Heart right ventricle (tissue), 16 donors: ENCODE results near the gene FOXD3. TPM values are rescaled to one million over a fixed set of nuclear protein-coding genes. Genes with fewer than 3 reads are reported as not detected.

Source experiments
- ATAC-seq, 8 donors: fragments of 200-7000 bp; cut with Tn5 transposase; one replicate each; pipeline ENCODE4 v1.9.1; 2020; ENCODE audit warnings: mild to moderate bottlenecking in 8 of 8, moderate library complexity in 8 of 8, moderate number of reproducible peaks in 1 of 8
- DNase-seq, 2 donors: peaks; one replicate each; pipeline ENCODE4 v3.0.0-alpha.2; 2020
- H3K27ac ChIP-seq, 10 donors: fragments of 200-600 bp; sonication (generic) in 2 of 10; one replicate each; pipeline versions ENCODE4 v1.5.0 to v1.8.0; 2020 to 2022; ENCODE audit warnings: mild to moderate bottlenecking in 3 of 10
- H3K27me3 ChIP-seq, 7 donors: fragments of 200-600 bp; one replicate each; pipeline ENCODE4 v1.8.0; 2021 to 2022; ENCODE audit warnings: mild to moderate bottlenecking in 2 of 7
- H3K36me3 ChIP-seq, 9 donors: fragments of 200-600 bp; sonication (generic) in 1 of 9; one replicate each; pipeline versions ENCODE4 v1.5.0 to v1.8.0; 2020 to 2022; ENCODE audit warnings: mild to moderate bottlenecking in 2 of 9
- H3K4me1 ChIP-seq, 9 donors: fragments of 200-600 bp; sonication (generic) in 1 of 9; one replicate each; pipeline versions ENCODE4 v1.5.0 to v1.8.0; 2020 to 2022; ENCODE audit warnings: mild to moderate bottlenecking in 4 of 9
- H3K4me3 ChIP-seq, 10 donors: fragments of 200-600 bp; sonication (generic) in 2 of 10; one replicate each; pipeline versions ENCODE4 v1.5.0 to v1.8.0; 2020 to 2022; ENCODE audit warnings: mild to moderate bottlenecking in 7 of 10, moderate library complexity in 2 of 10
- H3K9me3 ChIP-seq, 11 donors: fragments of 200-600 bp in 10 of 11; sonication (generic) in 2 of 11; one replicate each; pipeline versions ENCODE4 v1.5.0 to v1.8.0; 2013 to 2022; ENCODE audit warnings: mild to moderate bottlenecking in 2 of 11, control low read depth in 1 of 11, moderate library complexity in 1 of 11
- WGBS, 2 donors: extraction: QIAGEN DNeasy Blood & Tissue Kit; methylation state at CpG; one replicate each; pipeline ENCODE4 v1.1.7; 2013; ENCODE audit warnings: inconsistent platforms in 1 of 2; 5-methylcytosine and 5-hydroxymethylcytosine counted together
- intact Hi-C, 10 donors: fragments of 100-400 bp; cut with DNase I; formaldehyde crosslinking; loops; one replicate each; pipeline versions ENCODE4 v1.11.1 to v1.14.2; 2022
- polyA plus RNA-seq, 2 donors: library from polyadenylated mRNA; stranded (reverse); fragments of 200-250 nt; gene quantifications; one replicate each; pipeline ENCODE4 v1.2.3, GENCODE V29; 2013
- total RNA-seq, 10 donors: library from RNA; stranded (reverse); fragmentation: NEBNext Ultra II Directional in 3 of 10; extraction: Animal tissue kit (Norgen Biotek cat#: 25700) in 3 of 10; gene quantifications; one replicate each; pipeline versions ENCODE4 v1.2.1 to v1.2.4, GENCODE V29; 2021 to 2023
- TF ChIP-seq, protein P1 (sequence below), 9 donors: fragments of 200-600 bp; sonication (generic) in 2 of 9; IDR thresholded peaks; one replicate each; pipeline versions ENCODE4 v1.5.0 to v1.8.0; 2021 to 2022; ENCODE audit warnings: antibody characterized with exemption in 9 of 9, mild to moderate bottlenecking in 5 of 9, moderate library complexity in 1 of 9
- donor health status: Arrhythmogenic right ventricular cardiomyopathy.
- donor health status: ischemic (EF 13 %, LVEDD 7.1; RV severe dilation, severe dysfunction).
- donor health status: healthy with polysubstance abuse.
- donor health status: DM: no; HTN: yes; CAD: no.
- donor health status: DM: no; HTN: no; CAD: no.
- donor health status: ischemic (EF 25% LVEDD 6.9; RV normal size, moderate dysfunction).
- donor health status: ischemic (EF 25% LVEDD 5.7; RV mildly dilated, moderate dysfunction).
- donor health status: healthy.
- donor health status: DM: yes; HTN: yes; CAD: no.
- donor health status: Ischemic cardiomyopathy.
- donor health status: ischemic (EF 35%, LVEDD 5.7; RV mildly dilated, moderate dysfunction).
- donor health status: nonischemic (EF 11% LVEDD 7.7; RV severe dilation, severe dysfunction).
- donor health status: DM: yes; HTN: yes; CAD: no.
- donor health status: PGD.
- donor health status: ischemic (EF 29% LVEDD 5.4; RV normal size, mild dysfunction).
- donor health status: nonischemic (EF 23%, LVEDD 6.1; RV moderate dilation, normal function).

Gene FOXD3
- total and polyA plus RNA-seq, 12 donors: 0.12 to 0.66 (median 0.28) TPM; not detected in 5

DNA sequence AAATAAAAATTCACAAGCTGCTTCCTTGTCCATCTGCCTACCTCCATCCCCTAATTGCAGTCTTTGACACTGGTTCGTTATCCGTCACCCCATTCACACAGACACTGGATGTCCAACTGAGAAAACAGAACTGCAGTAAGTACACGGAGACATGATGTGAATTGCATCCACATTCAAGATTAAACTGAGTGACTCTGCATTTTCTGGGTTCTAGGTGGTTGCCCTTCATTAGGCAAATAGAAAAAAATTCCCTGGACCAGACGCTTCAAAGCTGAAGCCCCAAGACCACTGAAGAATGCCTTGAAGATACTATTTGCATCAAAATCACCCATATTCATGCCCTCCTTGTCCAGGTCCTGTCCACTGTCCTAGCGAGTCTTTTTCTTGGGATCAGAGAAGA lies 37.2 kb downstream of the FOXD3 start:
- 85 to 88% methylated on average over 5 of the region's 5 CpGs for WGBS, 2 donors
- ATAC-seq: no peak

DNA sequence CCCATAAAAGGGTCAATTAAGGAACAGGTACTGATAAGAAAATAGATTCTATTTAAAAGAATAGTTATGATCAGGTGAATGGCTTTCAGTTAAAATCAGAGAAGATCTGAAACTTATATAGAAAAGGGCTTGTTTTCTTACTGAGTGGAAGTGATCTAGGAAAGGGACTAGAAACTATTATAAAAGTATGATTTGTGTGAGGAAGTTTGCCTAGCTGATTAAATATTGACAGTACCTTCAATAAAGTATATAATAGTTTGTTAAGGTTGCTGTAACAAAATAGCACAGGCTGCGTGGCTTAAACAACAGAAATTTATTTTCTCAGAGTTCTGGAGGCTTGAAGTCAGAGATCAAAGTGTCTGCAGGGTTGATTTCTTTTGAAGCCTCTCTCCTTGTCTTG lies 39.7 kb downstream of the FOXD3 start:
- DNase-seq: no peak
- 85 to 97% methylated on average over 1 of the region's 1 CpG for WGBS, 2 donors
- no peak overlapping the region for H3K27ac ChIP-seq
- H3K27me3 ChIP-seq: peaks cover 0 to 26% (median 0%) of the 10 kb centered on the region in 7 donors
- H3K4me3 ChIP-seq: no peak overlapping the region
- TF ChIP-seq, protein P1, sequence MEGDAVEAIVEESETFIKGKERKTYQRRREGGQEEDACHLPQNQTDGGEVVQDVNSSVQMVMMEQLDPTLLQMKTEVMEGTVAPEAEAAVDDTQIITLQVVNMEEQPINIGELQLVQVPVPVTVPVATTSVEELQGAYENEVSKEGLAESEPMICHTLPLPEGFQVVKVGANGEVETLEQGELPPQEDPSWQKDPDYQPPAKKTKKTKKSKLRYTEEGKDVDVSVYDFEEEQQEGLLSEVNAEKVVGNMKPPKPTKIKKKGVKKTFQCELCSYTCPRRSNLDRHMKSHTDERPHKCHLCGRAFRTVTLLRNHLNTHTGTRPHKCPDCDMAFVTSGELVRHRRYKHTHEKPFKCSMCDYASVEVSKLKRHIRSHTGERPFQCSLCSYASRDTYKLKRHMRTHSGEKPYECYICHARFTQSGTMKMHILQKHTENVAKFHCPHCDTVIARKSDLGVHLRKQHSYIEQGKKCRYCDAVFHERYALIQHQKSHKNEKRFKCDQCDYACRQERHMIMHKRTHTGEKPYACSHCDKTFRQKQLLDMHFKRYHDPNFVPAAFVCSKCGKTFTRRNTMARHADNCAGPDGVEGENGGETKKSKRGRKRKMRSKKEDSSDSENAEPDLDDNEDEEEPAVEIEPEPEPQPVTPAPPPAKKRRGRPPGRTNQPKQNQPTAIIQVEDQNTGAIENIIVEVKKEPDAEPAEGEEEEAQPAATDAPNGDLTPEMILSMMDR (IDR thresholded peaks at IDR 0.05): no peak
- no peaks in the 10 kb centered on the region for H3K36me3 ChIP-seq
- intact Hi-C loops: no loop called here
- H3K4me1 ChIP-seq: peaks cover 0 to 6% (median 0%) of the 10 kb centered on the region in 9 donors
- no peak for ATAC-seq
- H3K9me3 ChIP-seq: no peaks in the 10 kb centered on the region

More for the DNA sequence above, 37.2 kb downstream of the FOXD3 start:
- no peaks in the 10 kb centered on the region for H3K9me3 ChIP-seq
- H3K27ac ChIP-seq: no peak overlapping the region
- no peak overlapping the region for H3K4me3 ChIP-seq
- TF ChIP-seq, protein P1 (IDR thresholded peaks at IDR 0.05): no peak
- no peak for DNase-seq
- intact Hi-C loops: no loop called here
- peaks cover 0 to 41% (median 14%) of the 10 kb centered on the region in 7 donors for H3K27me3 ChIP-seq
- no peaks in the 10 kb centered on the region for H3K36me3 ChIP-seq
- H3K4me1 ChIP-seq: no peaks in the 10 kb centered on the region

DNA sequence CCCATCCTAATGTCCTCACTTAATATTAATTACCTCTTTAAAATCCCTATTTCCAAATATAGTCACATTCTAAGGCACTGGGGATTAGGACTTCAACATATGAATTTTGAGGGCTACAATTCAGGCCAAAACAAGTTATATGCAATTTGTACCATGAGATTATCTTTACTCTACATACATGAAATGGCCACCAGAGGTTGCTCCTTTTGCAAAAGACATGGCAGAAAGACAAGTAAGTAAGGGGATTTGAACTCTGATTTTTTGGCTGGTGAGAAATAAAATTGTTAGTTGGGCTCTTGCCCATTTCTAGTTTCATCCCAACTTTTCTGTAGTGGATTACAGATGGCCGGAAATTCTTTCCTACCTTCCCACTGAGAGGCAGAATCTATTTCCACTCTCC lies 40.2 kb downstream of the FOXD3 start:
- DNase-seq: no peak
- 88 to 96% methylated on average over 1 of the region's 1 CpG for WGBS, 2 donors
- H3K4me1 ChIP-seq: peaks cover 0 to 8% (median 0%) of the 10 kb centered on the region in 9 donors
- no peaks in the 10 kb centered on the region for H3K36me3 ChIP-seq
- no peaks in the 10 kb centered on the region for H3K9me3 ChIP-seq
- peaks cover 0 to 21% (median 0%) of the 10 kb centered on the region in 7 donors for H3K27me3 ChIP-seq
- H3K27ac ChIP-seq: no peak overlapping the region
- TF ChIP-seq, protein P1 (IDR thresholded peaks at IDR 0.05): no peak
- H3K4me3 ChIP-seq: no peak overlapping the region
- no peak for ATAC-seq
- intact Hi-C loops: no loop called here

DNA sequence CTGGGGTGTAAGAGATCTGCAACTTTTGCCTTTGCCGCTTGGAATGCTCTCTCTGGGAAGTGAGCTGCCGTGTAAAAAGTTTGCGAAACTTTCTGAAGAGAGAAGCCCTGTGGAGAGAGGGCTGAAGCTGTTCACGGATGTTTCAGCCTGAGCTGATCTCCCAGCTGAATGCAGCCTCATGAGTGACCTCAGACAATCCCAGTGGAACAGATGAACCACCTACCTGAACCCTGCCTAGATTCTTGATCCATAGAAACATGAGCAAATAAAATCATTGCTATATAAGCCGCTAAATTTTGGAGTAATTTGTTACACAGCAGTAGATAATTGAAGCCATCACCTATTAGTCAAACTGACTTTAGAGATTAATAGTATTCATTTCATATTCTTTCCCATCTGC lies 40.6 kb downstream of the FOXD3 start:
- H3K4me3 ChIP-seq: no peak overlapping the region
- no peak overlapping the region for H3K27ac ChIP-seq
- no peaks in the 10 kb centered on the region for H3K36me3 ChIP-seq
- intact Hi-C loops: no loop called here
- peaks cover 0 to 16% (median 0%) of the 10 kb centered on the region in 7 donors for H3K27me3 ChIP-seq
- no peak for ATAC-seq
- 86 to 91% methylated on average over 5 of the region's 5 CpGs for WGBS, 2 donors
- no peaks in the 10 kb centered on the region for H3K9me3 ChIP-seq
- DNase-seq: no peak
- peaks cover 0 to 9% (median 4%) of the 10 kb centered on the region in 9 donors for H3K4me1 ChIP-seq
- TF ChIP-seq, protein P1 (IDR thresholded peaks at IDR 0.05): no peak
